ENCODE data around the gene HCN2. TPM values are rescaled to one million over a fixed set of nuclear protein-coding genes. Genes with fewer than 3 reads are reported as not detected.

Gene HCN2
- total and polyA plus RNA-seq, 9 of the 15 experiments (the other 6 are each of a cell fraction or from before 2014, with no cell fraction given), result 0.29 to 4.2 (median 0.82) TPM; not detected in 2

GRCh38 chr19:662962-663681, 73.4 kb downstream of the HCN2 start, which contains the start of gene RNF126 (continued):
- TF ChIP-seq HDAC1 (IDR thresholded peaks at IDR 0.05) (0 out of 4 replicates have a peak, but pooled peaks of 1 of the 2 experiments have one; percentile 26), XRCC5 (IDR thresholded peaks at IDR 0.05; ENCODE audit: low read depth, low read length) (no peak), TRIM25 (IDR thresholded peaks at IDR 0.05; ENCODE audit: borderline replicate concordance) (no peak), TBP (optimal IDR thresholded peaks at IDR 0.05; ENCODE audit: low read depth, low read length) (no peak), XRCC3 (IDR thresholded peaks at IDR 0.05) (no peak), ZNF165 (CRISPR knock-in tag; IDR thresholded peaks at IDR 0.05; ENCODE audit: borderline replicate concordance) (no peak), ZNF134 (CRISPR knock-in tag; conservative IDR thresholded peaks at IDR 0.05) (no peak), TSC22D4 (tag; IDR thresholded peaks at IDR 0.05) (no peak), MAX (CRISPR knock-in tag; IDR thresholded peaks at IDR 0.05) (peak; percentile 66), ATF7 (IDR thresholded peaks at IDR 0.05) (no peak), ILK (tag; IDR thresholded peaks at IDR 0.05; ENCODE audit: borderline replicate concordance, low read depth) (no peak), RBM15 (IDR thresholded peaks at IDR 0.05; ENCODE audit: insufficient read depth, low read length) (no peak), USF2 (CRISPR knock-in tag; IDR thresholded peaks at IDR 0.05) (no peak), FOXP1 (CRISPR knock-in tag; IDR thresholded peaks at IDR 0.05) (0 out of 2 replicates have a peak, but pooled peaks have one; percentile 13), SMARCA4 (IDR thresholded peaks at IDR 0.05) (no peak), ZNF583 (CRISPR knock-in tag; IDR thresholded peaks at IDR 0.05) (0 out of 2 replicates have a peak, but pooled peaks have one; percentile 16), ZFP36 (IDR thresholded peaks at IDR 0.05; ENCODE audit: low read depth, low read length, partially characterized antibody) (no peak), POLR2A (conservative IDR thresholded peaks at IDR 0.05) (no peak), SUPT5H (IDR thresholded peaks at IDR 0.05) (0 out of 2 replicates have a peak, but pooled peaks have one; percentile 40), ZNF274 (IDR thresholded peaks at IDR 0.05; ENCODE audit: borderline replicate concordance, low read depth, low read length) (no peak), ZFX (CRISPR knock-in tag; IDR thresholded peaks at IDR 0.05) (0 out of 2 replicates have a peak, but pooled peaks have one; percentile 12), CBX2 (IDR thresholded peaks at IDR 0.05; ENCODE audit: insufficient read depth, low read length, poor library complexity, severe bottlenecking) (no peak), HMG20B (CRISPR knock-in tag; IDR thresholded peaks at IDR 0.05) (no peak), ZNF280B (CRISPR knock-in tag; IDR thresholded peaks at IDR 0.05) (no peak), PRMT5 (CRISPR knock-in tag; IDR thresholded peaks at IDR 0.05) (no peak), HNRNPH1 (optimal IDR thresholded peaks at IDR 0.05; ENCODE audit: low read depth, low read length) (no peak)
